ENCODE results near the gene TGFB1I1.

GRCh38 chr16:31427441-31428278 is 44.3 kb upstream of the TGFB1I1 start:
- TF ChIP-seq POLR2A (IDR thresholded peaks at IDR 0.05; ENCODE audit: insufficient read depth in 1 of 2, low read depth in 2 of 2, low read length in 2 of 2), result no peak
- no peak for TF ChIP-seq ZNF136 (CRISPR knock-in tag; IDR thresholded peaks at IDR 0.05; ENCODE audit: low read depth)
- no peak for TF ChIP-seq CREM (IDR thresholded peaks at IDR 0.05)
- TF ChIP-seq CREM (CRISPR knock-in tag; IDR thresholded peaks at IDR 0.05), result no peak
- no peak for TF ChIP-seq PATZ1 (CRISPR knock-in tag; IDR thresholded peaks at IDR 0.05)
- TF ChIP-seq PHF21A (CRISPR knock-in tag; IDR thresholded peaks at IDR 0.05), result no peak
- TF ChIP-seq ZNF34 (CRISPR knock-in tag; IDR thresholded peaks at IDR 0.05; ENCODE audit: borderline replicate concordance), result no peak
